ENCODE data around the gene UIMC1.

The UIMC1 gene

DNA sequence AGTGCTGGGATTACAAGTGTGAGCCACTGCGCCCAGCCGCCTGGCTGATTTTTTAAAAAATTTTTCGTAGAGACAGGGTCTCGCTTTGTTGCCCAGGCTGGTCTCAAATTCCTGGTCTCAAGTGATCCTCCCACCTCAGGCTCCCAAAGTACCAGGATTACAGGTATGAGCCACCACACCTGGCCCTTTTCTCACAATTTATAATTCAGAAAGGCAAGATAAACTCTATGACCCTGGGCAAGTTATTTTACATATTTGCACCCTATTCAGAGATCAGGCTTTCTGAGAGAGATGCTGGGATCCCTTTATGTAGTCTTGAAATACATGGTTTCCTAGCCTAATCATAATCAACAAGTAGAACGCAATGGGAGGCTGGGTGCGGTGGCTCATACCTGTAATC, 36.5 kb upstream of the UIMC1 start:
- TF ChIP-seq RAD21 (IDR thresholded peaks at IDR 0.05; ENCODE audit: low read depth): no peak
- no peak for TF ChIP-seq EP300 (IDR thresholded peaks at IDR 0.05; ENCODE audit: borderline replicate concordance)
- TF ChIP-seq TEAD4 (IDR thresholded peaks at IDR 0.05): no peak

DNA sequence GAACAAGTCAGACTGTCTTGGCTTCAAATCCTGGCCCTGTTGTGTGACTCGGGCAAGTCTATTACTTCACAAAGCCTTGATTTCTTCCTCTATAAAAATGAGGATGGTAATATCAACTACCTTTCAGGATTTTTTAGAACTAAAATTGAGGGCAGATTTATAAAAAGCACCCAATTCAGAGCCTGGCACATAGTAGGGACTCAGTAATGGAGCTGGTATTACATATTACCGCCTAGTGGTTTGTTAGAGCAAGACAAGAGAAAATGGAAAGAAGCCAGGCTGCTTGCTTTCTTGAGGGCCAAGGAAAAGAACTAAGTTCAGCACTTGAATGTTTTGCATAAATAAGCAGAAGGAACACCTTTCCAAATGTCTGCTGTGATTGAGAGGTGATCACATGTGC, 35.4 kb upstream of the UIMC1 start:
- no peak for TF ChIP-seq TEAD4 (IDR thresholded peaks at IDR 0.05)
- TF ChIP-seq, protein P1, sequence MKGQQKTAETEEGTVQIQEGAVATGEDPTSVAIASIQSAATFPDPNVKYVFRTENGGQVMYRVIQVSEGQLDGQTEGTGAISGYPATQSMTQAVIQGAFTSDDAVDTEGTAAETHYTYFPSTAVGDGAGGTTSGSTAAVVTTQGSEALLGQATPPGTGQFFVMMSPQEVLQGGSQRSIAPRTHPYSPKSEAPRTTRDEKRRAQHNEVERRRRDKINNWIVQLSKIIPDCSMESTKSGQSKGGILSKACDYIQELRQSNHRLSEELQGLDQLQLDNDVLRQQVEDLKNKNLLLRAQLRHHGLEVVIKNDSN (IDR thresholded peaks at IDR 0.05): no peak
- no peak for TF ChIP-seq FOXM1 (IDR thresholded peaks at IDR 0.05; ENCODE audit: borderline replicate concordance, low read depth)
- TF ChIP-seq CEBPB (IDR thresholded peaks at IDR 0.05): no peak
- TF ChIP-seq, protein P2, sequence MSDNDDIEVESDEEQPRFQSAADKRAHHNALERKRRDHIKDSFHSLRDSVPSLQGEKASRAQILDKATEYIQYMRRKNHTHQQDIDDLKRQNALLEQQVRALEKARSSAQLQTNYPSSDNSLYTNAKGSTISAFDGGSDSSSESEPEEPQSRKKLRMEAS (IDR thresholded peaks at IDR 0.05): no peak
- TF ChIP-seq YY1 (IDR thresholded peaks at IDR 0.05; ENCODE audit: low read depth): no peak
- no peak for TF ChIP-seq NFIC (IDR thresholded peaks at IDR 0.05)
- no peak for TF ChIP-seq EP300 (IDR thresholded peaks at IDR 0.05; ENCODE audit: borderline replicate concordance)
- TF ChIP-seq TCF12 (IDR thresholded peaks at IDR 0.05; ENCODE audit: low read depth): no peak
- TF ChIP-seq, protein P3, sequence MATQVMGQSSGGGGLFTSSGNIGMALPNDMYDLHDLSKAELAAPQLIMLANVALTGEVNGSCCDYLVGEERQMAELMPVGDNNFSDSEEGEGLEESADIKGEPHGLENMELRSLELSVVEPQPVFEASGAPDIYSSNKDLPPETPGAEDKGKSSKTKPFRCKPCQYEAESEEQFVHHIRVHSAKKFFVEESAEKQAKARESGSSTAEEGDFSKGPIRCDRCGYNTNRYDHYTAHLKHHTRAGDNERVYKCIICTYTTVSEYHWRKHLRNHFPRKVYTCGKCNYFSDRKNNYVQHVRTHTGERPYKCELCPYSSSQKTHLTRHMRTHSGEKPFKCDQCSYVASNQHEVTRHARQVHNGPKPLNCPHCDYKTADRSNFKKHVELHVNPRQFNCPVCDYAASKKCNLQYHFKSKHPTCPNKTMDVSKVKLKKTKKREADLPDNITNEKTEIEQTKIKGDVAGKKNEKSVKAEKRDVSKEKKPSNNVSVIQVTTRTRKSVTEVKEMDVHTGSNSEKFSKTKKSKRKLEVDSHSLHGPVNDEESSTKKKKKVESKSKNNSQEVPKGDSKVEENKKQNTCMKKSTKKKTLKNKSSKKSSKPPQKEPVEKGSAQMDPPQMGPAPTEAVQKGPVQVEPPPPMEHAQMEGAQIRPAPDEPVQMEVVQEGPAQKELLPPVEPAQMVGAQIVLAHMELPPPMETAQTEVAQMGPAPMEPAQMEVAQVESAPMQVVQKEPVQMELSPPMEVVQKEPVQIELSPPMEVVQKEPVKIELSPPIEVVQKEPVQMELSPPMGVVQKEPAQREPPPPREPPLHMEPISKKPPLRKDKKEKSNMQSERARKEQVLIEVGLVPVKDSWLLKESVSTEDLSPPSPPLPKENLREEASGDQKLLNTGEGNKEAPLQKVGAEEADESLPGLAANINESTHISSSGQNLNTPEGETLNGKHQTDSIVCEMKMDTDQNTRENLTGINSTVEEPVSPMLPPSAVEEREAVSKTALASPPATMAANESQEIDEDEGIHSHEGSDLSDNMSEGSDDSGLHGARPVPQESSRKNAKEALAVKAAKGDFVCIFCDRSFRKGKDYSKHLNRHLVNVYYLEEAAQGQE (IDR thresholded peaks at IDR 0.05; ENCODE audit: low read depth): no peak
- no peak for TF ChIP-seq TAF1 (IDR thresholded peaks at IDR 0.05; ENCODE audit: low read depth)
- TF ChIP-seq CREB1 (IDR thresholded peaks at IDR 0.05; ENCODE audit: low read depth): no peak
- TF ChIP-seq ZBTB7A (IDR thresholded peaks at IDR 0.05; ENCODE audit: low read depth): no peak
- no peak for TF ChIP-seq EGR1 (IDR thresholded peaks at IDR 0.05)
- TF ChIP-seq RAD21 (IDR thresholded peaks at IDR 0.05; ENCODE audit: low read depth): no peak

DNA sequence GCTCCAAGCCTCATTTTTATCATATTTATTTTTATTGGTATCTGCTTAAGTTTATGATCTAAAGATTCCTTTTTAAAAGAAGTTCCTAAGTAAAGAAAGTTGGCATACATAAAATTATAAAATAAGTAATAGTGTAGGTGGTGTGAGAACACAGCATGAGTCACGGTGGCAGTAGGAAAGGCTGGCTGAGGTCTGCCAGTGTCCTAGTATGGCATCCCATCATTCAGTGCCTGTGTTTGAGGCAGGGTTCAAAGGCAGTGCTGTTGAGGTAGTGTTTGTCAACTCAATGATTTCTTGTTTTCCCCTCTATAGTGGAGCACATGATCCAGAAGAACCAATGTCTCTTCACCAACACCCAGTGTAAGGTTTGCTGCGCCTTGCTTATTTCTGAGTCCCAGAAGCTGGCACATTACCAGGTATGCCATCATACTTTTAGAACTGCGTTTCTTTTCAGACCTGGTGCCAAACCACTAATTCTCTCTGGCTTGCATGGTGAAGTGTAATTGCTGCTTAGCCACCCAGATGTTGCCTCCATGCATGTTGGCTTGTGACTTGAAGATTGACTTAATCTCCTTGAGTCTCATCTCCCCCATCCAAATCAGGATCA, 34.3 kb upstream of the UIMC1 start:
- TF ChIP-seq RAD21 (IDR thresholded peaks at IDR 0.05; ENCODE audit: low read depth) (no peak), EGR1 (IDR thresholded peaks at IDR 0.05) (no peak), FOXM1 (IDR thresholded peaks at IDR 0.05; ENCODE audit: borderline replicate concordance, low read depth) (no peak)
- TF ChIP-seq, protein P1 (IDR thresholded peaks at IDR 0.05): no peak

DNA sequence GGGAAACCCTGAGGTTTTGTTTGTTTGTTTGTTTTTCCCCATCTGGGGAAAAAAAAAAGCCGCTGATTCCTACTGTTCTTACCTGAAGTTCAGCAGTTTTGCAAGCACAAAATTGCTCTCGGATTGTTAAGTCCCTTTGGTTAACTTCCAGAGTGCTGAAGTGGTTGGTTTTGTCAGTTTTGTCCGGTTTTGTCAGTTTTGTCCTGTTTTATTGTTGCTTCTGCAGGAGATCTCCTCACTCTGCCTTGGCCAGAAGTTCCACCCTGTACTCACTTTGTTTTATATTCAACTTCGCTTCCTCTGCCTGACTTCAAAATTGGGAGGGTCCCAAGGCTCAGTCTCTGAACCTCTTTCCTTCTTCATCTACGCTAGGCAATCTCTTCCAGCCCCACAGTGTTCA, 30.3 kb upstream of the UIMC1 start:
- no peak for TF ChIP-seq TEAD4 (IDR thresholded peaks at IDR 0.05)
- no peak for TF ChIP-seq RAD21 (IDR thresholded peaks at IDR 0.05; ENCODE audit: low read depth)
- TF ChIP-seq NFIC (IDR thresholded peaks at IDR 0.05): no peak
- TF ChIP-seq, protein P1 (IDR thresholded peaks at IDR 0.05): no peak
- no peak for TF ChIP-seq ZBTB7A (IDR thresholded peaks at IDR 0.05; ENCODE audit: low read depth)
- TF ChIP-seq EP300 (IDR thresholded peaks at IDR 0.05; ENCODE audit: borderline replicate concordance): no peak
- no peak for TF ChIP-seq TAF1 (IDR thresholded peaks at IDR 0.05; ENCODE audit: low read depth)
- TF ChIP-seq, protein P2 (IDR thresholded peaks at IDR 0.05): no peak
- TF ChIP-seq, protein P3 (IDR thresholded peaks at IDR 0.05; ENCODE audit: low read depth): no peak
- no peak for TF ChIP-seq EGR1 (IDR thresholded peaks at IDR 0.05)

DNA sequence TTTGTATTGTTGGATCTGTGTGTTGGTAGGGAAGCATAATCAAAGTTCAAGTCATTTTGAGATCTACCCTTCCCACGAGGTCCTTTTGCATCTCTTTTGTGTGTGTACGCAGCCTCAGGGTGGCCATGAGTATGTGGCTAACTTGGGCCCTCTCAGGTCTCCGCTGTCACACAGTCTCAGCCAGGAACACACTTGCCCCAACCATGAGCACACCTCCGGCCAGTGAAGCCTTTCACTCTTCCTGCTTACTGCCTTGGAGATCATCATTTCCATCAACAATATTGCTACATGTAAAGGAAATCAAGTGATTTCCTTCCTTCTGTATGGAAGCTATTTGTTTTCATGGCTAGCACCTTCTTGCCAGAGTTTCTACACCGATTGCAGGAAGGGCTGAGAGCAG, 29.9 kb upstream of the UIMC1 start:
- no peak for TF ChIP-seq NFIC (IDR thresholded peaks at IDR 0.05)
- TF ChIP-seq TEAD4 (IDR thresholded peaks at IDR 0.05): no peak
- TF ChIP-seq EGR1 (IDR thresholded peaks at IDR 0.05): no peak
- no peak for TF ChIP-seq YY1 (IDR thresholded peaks at IDR 0.05; ENCODE audit: low read depth)
- no peak for TF ChIP-seq FOXM1 (IDR thresholded peaks at IDR 0.05; ENCODE audit: borderline replicate concordance, low read depth)
- TF ChIP-seq TAF1 (IDR thresholded peaks at IDR 0.05; ENCODE audit: low read depth): no peak
- no peak for TF ChIP-seq ZBTB7A (IDR thresholded peaks at IDR 0.05; ENCODE audit: low read depth)
- TF ChIP-seq EP300 (IDR thresholded peaks at IDR 0.05; ENCODE audit: borderline replicate concordance): no peak
- no peak for TF ChIP-seq CEBPB (IDR thresholded peaks at IDR 0.05)
- TF ChIP-seq, protein P1 (IDR thresholded peaks at IDR 0.05): no peak
- TF ChIP-seq, protein P2 (IDR thresholded peaks at IDR 0.05): no peak
- no peak for TF ChIP-seq CREB1 (IDR thresholded peaks at IDR 0.05; ENCODE audit: low read depth)
- TF ChIP-seq, protein P3 (IDR thresholded peaks at IDR 0.05; ENCODE audit: low read depth): no peak
- TF ChIP-seq RAD21 (IDR thresholded peaks at IDR 0.05; ENCODE audit: low read depth): no peak
- TF ChIP-seq TCF12 (IDR thresholded peaks at IDR 0.05; ENCODE audit: low read depth): no peak

Data from Ishikawa (cell line).